NCI-H2029 treated with DMSO at 0.1 percent for 48 hours (cell line): Measurements from ENCODE around the gene ANKRD33B.
"Not testable (repeated sequence)": the region's sequence is repeated elsewhere in the genome, so short reads cannot be mapped to it uniquely, and the experiment has no call there.

Experiments used
- DNase-seq: peaks from one replicate; lab custom pipeline; 2025; lab: John Stamatoyannopoulos, UW

Gene ANKRD33B

DNA sequence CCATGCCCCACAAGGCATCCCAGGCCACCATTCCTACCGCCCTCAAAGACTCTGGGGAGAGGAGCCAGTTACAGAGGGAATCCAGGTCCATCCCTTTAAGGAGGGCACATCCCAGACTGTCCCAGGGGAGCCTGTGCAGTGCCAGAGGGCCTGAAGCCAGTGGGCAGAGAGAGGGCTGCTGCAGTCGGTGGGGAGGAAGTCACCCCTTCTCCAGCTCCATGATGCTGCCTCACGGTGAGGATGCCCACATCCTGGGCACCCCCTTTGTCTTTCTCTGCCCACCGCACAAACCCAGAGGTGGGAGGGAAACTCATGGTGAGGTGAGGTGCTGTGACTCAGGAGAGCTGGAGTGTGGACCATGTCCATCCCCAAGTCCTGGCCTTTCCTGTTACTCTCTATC lies 26.2 kb upstream of the ANKRD33B start:
- DNase-seq, result no peak

DNA sequence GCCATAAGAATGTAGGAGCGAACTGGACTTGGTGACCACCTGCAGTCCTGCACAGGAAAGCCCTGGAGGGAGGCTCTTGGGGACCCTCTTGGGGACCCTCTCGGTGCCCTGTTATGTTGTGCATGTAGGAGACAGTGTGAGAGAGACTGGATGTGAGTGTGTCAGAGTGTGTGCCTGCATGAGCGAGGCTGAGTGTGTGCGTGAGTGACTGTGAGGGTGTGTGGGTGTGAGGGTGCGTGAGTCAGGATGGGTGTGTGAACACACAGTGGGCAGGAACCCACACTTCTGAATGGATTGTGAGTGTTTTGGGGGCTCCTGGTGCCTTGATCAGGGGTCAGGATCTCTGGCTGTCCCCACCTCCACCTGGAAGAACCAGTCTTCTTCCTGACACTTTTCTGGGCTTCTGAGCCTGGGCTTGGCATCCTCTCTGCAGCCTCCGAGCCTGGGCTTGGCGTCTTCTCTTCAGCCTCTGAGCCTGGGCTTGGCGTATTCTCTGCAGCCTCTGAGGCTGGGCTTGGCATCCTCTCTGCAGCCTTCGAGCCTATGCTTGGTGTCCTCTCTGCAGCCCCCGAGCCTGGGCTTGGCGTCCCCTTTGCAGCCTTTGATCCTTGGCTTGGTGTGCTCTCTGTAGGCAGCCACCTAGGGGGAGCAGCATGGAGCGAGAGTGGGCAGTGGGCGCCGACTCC lies 25.6 kb upstream of the ANKRD33B start:
- DNase-seq, result no peak

- DNase-seq, result no peak
Observed at GRCh38 chr5:10538789-10539686, 24.8 kb upstream of the ANKRD33B start.

DNA sequence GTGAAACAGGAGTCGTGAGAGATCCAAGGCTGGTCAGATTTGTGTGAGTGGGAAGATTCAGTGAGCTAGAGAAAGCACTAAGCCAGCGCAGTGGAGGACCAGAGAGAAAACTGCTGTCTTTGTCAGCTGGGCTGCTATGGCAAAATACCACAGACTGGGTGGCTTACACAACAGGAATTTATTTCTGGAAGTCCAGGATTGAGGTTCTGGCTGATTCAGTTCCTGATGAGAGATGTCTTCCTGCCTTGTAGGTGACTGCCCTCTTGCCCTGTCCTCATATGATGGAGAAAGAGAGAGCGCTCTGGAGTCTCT lies 24.2 kb upstream of the ANKRD33B start:
- no peak for DNase-seq

DNA sequence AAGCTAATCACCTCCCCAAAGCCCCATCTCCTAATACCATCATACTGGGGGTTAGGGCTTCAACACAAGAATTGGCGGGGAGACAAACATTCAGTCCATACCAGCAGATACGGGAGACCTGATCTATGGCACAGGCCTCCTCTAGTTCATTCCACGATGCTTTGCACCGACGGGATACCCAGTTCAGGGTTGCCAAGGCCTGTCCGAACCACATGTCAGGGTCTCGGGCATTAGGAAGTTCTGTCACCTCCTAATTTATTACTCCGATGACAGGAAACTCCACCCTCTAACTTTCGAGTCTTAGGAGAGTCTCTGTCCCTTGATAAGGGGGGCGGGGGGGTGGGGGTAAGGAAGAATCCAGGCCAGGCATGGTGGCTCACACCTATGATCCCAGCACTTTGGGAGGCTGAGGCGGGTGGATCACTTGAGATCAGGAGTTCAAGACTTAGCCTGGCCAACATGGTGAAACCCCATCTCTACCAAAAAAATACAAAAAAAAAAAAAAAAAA lies 23.8 kb upstream of the ANKRD33B start:
- DNase-seq, result no peak

- DNase-seq, result no peak
Observed at GRCh38 chr5:10540951-10541646, 22.8 kb upstream of the ANKRD33B start.

GRCh38 chr5:10542055-10542550 lies 21.8 kb upstream of the ANKRD33B start:
- no peak for DNase-seq

GRCh38 chr5:10543585-10544040 lies 20.3 kb upstream of the ANKRD33B start:
- DNase-seq, result no peak

- DNase-seq, result no peak
Observed at GRCh38 chr5:10545084-10545483, 18.8 kb upstream of the ANKRD33B start.

GRCh38 chr5:10546186-10546585 lies 17.7 kb upstream of the ANKRD33B start:
- DNase-seq, result no peak

DNA sequence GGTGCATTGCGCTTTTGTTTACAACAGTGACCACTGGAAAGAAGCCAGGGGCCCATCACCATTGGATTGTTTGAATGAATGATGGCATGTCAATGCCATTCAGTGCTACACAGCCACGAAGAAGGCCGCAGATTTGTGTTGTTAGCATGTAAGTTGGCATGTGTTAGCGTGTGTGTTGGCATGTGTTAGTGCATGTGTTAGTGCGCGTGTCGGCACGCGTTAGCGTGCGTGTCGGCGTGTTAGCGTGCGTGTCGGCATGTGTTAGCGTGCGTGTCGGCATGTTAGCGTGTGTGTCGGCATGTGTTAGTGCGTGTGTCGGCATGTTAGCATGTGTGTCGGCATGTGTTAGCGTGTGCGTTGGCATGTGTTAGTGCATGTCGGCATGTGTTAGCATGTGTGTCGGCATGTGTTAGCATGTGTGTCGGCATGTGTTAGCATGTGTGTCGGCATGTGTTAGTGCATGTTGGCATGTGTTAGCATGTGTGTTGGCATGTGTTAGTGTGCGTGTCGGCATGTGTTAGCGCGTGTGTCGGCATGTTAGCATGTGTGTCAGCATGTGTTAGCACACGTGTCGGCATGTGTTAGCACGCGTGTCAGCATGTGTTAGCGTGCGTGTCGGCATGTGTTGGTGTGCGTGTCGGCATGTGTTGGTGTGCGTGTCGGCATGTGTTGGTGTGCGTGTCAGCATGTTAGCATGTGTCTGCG lies 15.3 kb upstream of the ANKRD33B start:
- no peak for DNase-seq

GRCh38 chr5:10549123-10549514 lies 14.8 kb upstream of the ANKRD33B start:
- not testable (repeated sequence) for DNase-seq

DNA sequence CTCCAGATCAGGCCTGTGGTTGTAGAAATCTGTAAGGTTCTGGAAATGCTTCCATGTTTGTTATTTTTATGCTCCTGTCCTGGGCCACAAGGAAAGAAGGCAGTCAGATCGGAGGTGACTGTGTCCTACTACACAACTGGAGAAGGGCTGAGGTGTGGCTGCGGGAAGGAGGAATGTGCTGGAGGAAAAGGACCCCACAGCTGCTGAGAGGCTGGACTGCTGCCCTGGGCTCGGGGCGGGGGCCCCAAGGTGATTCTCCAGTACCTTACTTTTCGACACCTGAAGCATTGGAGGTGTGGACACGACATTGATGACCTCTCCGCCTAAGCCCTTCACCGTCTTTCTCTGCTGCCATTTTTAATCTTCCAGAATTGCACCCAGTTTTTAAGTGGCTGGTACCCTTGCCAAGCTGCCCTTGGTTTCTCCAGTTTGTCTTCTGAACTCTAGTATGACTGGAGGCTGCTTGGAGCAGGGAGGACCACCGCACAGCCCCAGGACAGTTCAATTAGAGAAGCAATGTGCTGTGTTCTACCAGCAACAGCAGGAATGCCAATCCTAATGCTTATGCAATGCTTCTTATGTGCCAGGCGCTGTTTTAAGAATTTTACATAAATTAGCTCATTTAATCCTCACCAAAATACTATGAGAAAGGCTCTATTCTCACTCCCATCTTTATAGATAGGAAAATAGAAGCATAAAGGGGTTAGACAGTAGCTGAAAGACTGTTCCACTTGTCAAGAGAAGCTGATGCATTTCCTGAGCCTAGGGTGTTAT lies 13.5 kb upstream of the ANKRD33B start:
- no peak for DNase-seq

DNA sequence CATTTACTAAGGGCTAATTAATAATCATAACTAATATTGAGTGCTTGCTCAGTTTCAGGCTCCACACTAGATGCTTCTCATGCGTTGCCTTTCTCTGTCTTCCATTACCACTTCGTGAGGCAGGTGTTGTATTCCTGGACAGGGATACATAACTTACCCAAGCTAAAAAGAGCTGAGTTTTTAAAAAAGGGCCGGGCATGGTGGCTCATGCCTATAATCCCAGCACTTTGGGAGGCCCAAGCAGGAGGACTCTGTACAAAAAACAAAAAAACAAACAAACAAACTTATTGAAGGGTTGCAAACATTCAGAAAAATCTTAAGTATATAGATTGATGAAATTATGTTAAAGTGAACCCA lies 12.1 kb upstream of the ANKRD33B start:
- DNase-seq, result no peak

GRCh38 chr5:10552183-10553143 lies 11.4 kb upstream of the ANKRD33B start:
- no peak for DNase-seq

DNA sequence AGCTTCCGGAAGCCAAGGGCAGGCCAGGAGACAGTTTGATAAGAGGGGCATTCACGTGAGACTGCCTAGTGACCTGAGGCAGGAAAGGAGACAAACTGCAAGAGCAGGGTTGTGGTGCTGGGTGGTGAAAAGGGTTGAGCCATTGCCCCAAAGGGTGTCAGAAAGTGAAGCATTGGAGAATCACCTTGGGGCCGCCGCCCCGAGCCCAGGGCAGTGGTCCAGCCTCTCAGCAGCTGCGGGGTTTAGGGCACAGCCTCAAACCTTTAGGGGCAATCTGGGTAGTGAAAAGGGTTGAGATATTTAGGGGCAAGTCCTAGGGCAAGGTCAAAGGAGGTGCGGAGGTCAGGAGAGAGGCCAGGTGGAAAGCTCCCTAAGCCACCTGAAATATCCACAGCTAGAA lies 10.4 kb upstream of the ANKRD33B start:
- DNase-seq, result no peak

GRCh38 chr5:10555277-10555684 lies 8.6 kb upstream of the ANKRD33B start:
- DNase-seq, result no peak

- no peak for DNase-seq
Observed at GRCh38 chr5:10556289-10556807, 7.5 kb upstream of the ANKRD33B start.

DNA sequence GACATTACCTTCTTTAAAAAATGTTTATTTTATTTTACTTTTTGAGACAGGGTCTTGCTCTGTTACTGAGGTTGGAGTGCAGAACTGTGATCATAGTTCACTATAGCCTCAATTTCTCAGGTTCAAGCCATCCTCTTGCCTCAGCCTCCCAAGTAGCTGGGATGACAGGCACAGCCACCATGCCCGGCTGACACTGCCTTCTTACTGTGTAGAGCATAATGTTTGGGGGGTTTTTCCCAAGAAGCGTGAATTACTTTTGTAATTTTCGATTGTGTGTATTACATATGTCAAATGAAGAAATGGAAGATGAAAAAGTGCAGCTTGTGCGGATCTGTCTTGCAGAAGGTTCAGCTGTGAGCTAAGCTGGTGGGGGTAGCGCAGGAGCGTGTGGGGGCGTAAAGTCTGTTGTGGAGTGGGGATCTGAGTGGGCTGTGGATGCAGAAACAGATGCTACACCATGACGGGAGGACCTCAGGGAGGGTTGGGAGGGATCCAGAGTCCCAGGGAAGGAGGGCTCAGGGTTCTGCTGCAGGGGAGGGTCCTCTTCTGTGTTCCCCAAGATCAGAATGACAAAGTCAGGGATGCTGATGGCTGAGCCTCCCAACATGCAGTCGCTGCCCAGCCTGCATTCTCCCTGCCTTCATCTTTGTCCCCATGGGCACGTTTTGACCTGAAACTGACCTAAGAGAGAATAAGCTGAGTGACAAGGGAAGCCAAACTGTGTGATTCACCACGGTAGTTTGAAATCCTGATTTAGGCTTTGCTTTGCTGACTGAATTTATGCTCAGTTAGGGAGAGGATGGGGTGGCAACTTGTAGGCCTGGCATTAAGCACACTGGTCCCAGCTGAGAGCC lies 6.8 kb upstream of the ANKRD33B start:
- no peak for DNase-seq
